Stimulated activated CD4-positive, alpha-beta T cell treated with anti-CD3 and anti-CD28 coated beads, Interleukin-1b, Interleukin-23, amount 100 ng/mL, for 1 hour (primary cell): Measurements from ENCODE around the gene PRR7.

Experiments
- DNase-seq, 2 donors: peaks; one replicate each; pipeline ENCODE4 v3.0.0-alpha.2; 2020; ENCODE audit warnings: low read depth in 2 of 2

Gene PRR7

GRCh38 chr5:177497292-177498012 is 50.8 kb downstream of the PRR7 start, which contains the start of gene PDLIM7:
Gene PDLIM7, minus strand, starts transcription at chr5:177497604. Its CDS starts 1,092 bp downstream, at chr5:177496512.
- peak; percentile 88 to 92 for DNase-seq

GRCh38 chr5:177498013-177498787 is 51.6 kb downstream of the PRR7 start:
- DNase-seq: no peak

- no peak for DNase-seq
Observed at GRCh38 chr5:177499842-177500241, 53.2 kb downstream of the PRR7 start.

GRCh38 chr5:177500685-177501522 is 54.3 kb downstream of the PRR7 start:
- DNase-seq: peak; percentile 70 to 85

- no peak for DNase-seq
Observed at GRCh38 chr5:177501874-177502678, 55.5 kb downstream of the PRR7 start.

- DNase-seq: no peak
Observed at GRCh38 chr5:177502886-177503285, 56.3 kb downstream of the PRR7 start.

- no peak for DNase-seq
Observed at GRCh38 chr5:177503351-177504085, 56.9 kb downstream of the PRR7 start.

GRCh38 chr5:177504086-177505056 is 57.8 kb downstream of the PRR7 start:
- DNase-seq: no peak

- DNase-seq: no peak
Observed at GRCh38 chr5:177505075-177505474, 58.5 kb downstream of the PRR7 start.
